LNCaP clone FGC (cell line): ENCODE measurements around the gene GABARAP.

ENCODE experiments used
- DNase-seq: peaks from one replicate; pipeline ENCODE4 v3.0.0-alpha.2; 2011; ENCODE audit warnings: low read depth
- H3K4me3 ChIP-seq: 2 replicates; pipeline ENCODE4 v1.5.1; 2011; ENCODE audit warnings: mild to moderate bottlenecking, low read depth, low read length, control low read depth
- CTCF ChIP-seq: IDR thresholded peaks from 2 replicates; pipeline ENCODE4 v1.5.1; 2012; ENCODE audit warnings: mild to moderate bottlenecking; ENCODE audit not compliant: control insufficient read depth, insufficient read depth; ENCODE audit errors: extremely low read depth

GABARAP gene

GRCh38 chr17:7216242-7217112 is 25.8 kb downstream of the GABARAP start:
- no peak for DNase-seq
- H3K4me3 ChIP-seq, result peak overlapping the region; percentile 43
- TF ChIP-seq CTCF, result no peak

GRCh38 chr17:7215652-7216180 is 26.5 kb downstream of the GABARAP start:
- DNase-seq, result no peak
- no peak overlapping the region for H3K4me3 ChIP-seq
- TF ChIP-seq CTCF, result no peak

- DNase-seq, result no peak
- no peak overlapping the region; the same call in 1 of the 2 replicates for H3K4me3 ChIP-seq
- TF ChIP-seq CTCF, result no peak
Measured at GRCh38 chr17:7215136-7215638, 27.1 kb downstream of the GABARAP start.

DNA sequence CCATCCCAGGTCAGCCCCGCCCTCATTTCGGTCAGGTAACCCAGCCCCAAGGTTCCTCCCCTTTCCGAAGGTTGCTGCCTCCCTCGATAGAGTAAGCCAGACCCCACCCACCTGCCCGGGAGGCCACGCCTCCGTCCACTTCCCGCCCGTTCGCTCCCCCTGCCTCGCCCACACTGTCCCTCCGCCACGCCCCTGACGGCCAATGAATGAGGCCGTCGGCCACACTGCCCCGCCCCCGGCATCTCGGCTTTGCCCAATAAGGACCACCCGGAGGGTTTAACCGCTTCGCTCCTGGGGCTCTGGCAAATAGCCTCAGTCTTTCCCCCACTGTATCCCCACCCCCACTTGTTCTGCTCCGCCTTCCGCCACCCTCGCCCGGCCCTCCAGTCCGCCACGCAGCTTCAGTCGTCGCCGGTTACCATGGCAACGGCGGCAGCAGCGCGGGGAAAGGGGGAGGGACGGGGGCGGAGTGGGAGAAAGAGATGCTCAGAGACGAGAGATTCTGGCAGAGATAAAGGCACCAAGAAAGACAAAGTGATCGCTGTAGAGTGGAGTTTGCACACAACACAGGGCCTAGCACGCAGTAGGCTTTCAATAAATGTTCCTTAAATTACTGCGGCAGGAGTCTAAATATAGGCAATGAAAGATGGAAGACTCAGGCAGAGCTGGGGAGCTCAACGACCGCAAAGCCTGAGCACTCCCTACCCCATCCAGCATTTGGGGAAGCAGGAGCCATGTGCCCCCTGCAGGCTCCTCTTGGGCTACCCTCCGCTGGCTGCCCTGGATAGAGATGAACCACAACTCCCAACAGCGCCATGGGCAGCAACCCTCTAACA is 27.7 kb downstream of the GABARAP start:
- peak; percentile 44 for TF ChIP-seq CTCF
- DNase-seq, result peak; percentile 81
- H3K4me3 ChIP-seq, result peak overlapping the region; percentile 45

DNA sequence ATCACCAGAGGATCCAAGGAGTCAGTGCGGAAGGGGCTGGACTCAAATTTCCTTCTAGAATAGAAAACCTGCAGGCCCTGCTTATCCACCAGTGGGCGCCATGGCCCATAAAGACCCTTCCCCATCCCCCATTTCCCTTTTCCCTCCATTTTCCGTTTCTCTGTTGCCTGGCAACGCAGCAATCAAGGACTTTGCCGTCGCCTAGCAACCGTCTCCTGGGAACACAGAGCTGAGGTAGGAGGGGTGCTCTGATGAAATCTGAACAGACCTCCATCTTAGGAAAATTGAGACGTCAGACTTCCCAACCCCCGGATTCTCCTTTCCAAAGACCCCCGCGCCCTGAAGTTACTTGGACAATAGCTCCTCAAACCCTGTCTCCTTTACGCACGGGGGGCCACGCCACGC is 28.4 kb downstream of the GABARAP start:
- H3K4me3 ChIP-seq, result no peak overlapping the region
- DNase-seq, result peak; percentile 63
- TF ChIP-seq CTCF, result 0 out of 2 replicates have a peak, but pooled peaks have one; percentile 3

DNA sequence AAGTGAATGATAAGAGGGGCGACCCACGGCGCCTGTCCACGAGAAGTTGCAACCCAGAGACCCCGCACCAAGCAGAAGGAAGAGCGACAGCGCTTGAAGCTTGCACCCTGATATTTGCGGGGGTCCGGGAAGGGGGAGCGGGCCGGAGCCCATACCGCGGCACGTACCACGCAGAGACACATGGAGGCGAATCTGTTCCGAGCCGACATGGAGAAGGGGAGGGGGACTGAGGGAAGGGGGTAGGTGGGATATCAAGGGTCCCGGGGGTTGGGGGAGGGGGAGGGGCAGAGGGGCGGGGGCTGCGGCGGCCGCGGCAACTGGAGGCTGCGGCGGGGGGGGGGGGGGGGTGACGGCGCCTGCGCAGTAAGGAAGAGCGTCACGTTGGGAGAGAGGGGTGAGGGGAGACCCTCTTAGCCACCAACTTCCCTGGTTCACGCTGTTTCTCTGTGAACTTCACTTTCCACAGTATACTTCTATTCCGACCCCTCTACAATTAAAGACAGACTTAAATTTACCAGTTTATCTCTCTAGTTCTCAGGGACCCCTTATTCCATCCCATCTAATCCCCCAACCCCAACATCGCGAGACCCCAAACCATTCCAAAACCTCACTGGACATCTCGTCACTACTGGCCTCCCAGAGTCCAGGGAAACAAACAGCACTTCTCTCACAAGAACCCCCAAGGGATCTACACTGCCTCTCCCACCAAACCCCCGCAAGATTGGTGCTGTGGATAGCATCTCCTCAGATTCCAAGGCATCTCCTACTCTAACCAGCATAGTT is 30.6 kb downstream of the GABARAP start:
- TF ChIP-seq CTCF, result no peak
- H3K4me3 ChIP-seq, result peak overlapping the region; percentile 46
- DNase-seq, result no peak
